DOHH2 (cell line): ENCODE results near the gene CYP2D6.
"Not testable (repeated sequence)": the region's sequence is repeated elsewhere in the genome, so short reads cannot be mapped to it uniquely, and the experiment has no call there.

Experiments used
- CTCF ChIP-seq: fragments of 200-600 bp; sonication (generic); IDR thresholded peaks from one replicate; pipeline ENCODE4 v1.5.1; 2014; ENCODE audit warnings: antibody characterized with exemption, mild to moderate bottlenecking, low read depth, low read length; ENCODE audit not compliant: poor library complexity, severe bottlenecking
- EZH2phosphoT487 ChIP-seq: fragments of 200-600 bp; sonication (generic); IDR thresholded peaks from 2 replicates; pipeline ENCODE4 v1.6.1; 2017; ENCODE audit warnings: borderline replicate concordance, mild to moderate bottlenecking, antibody characterized with exemption, low read length, moderate library complexity, mixed read lengths

- TF ChIP-seq CTCF, EZH2phosphoT487: not testable (repeated sequence)
Measured at GRCh38 chr22:42140153-42140552, 9.5 kb upstream of the CYP2D6 start.
